Measurements from ENCODE around the gene CD59. TPM values are rescaled to one million over a fixed set of nuclear protein-coding genes. Genes with fewer than 3 reads are reported as not detected.

The CD59 gene
- polyA plus RNA-seq, 3 donors: 3.7 to 34.9 (median 21.1) TPM

DNA sequence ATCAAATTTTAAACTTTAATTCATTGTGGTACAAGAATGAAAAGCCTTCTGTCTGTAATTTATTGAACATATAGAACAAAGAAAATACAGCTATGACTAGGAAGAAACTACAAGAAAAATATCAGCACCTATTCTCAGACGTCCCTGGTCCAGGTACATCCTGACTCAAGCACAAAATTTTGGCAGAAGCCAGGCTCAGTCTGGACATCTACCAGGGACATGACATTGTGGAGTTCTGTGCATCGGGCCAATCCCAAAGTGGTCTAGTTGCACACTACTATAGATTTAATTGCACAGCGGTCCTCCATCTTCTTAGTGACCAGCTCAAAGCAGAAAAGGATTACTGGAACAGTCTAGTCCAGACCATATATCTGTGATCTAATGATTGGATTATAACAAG lies 15.7 kb upstream of the CD59 start:
- Histone ChIP-seq H4K20me1 (ENCODE audit: insufficient read depth, low read length) (no peaks in the 10 kb centered on the region), H3K4me3 (replicated peaks in 1 of 3; ENCODE audit: low read depth in 2 of 3, low read length in 3 of 3) (no peak overlapping the region), H3K27me3 (ENCODE audit: control insufficient read depth in 2 of 2, insufficient read depth in 2 of 2, low read length in 2 of 2) (no peaks in the 10 kb centered on the region), H3K4me2 (replicated peaks; ENCODE audit: extremely low read depth, low read length, poor library complexity, severe bottlenecking) (no peak overlapping the region), H3K9me3 (replicated peaks in 1 of 2; ENCODE audit: control insufficient read depth in 1 of 2, insufficient read depth in 1 of 2, low read length in 2 of 2) (no peaks in the 10 kb centered on the region), H2AFZ (ENCODE audit: insufficient read depth, low read depth, low read length, poor library complexity, severe bottlenecking) (no peak overlapping the region), H3K79me2 (ENCODE audit: insufficient read depth, low read length) (no peaks in the 10 kb centered on the region), H3K4me1 (ENCODE audit: control insufficient read depth in 1 of 2, insufficient read depth in 2 of 2, low read length in 2 of 2) (no peaks in the 10 kb centered on the region), H3K36me3 (replicated peaks in 1 of 2; ENCODE audit: control insufficient read depth in 1 of 2, insufficient read depth in 2 of 2, low read length in 2 of 2) (peaks cover 94 to 97% of the 10 kb centered on the region in 2 donors), H3K9ac (ENCODE audit: insufficient read depth, low read length, poor library complexity, severe bottlenecking) (no peak overlapping the region), H3K27ac (ENCODE audit: low read depth in 1 of 2, low read length in 2 of 2) (no peak overlapping the region)
- DNase-seq: no peak
- Mint-ChIP-seq H3K36me3 (peaks cover 78 to 85% of the 10 kb centered on the region in 2 donors), H3K9me3 (no peaks in the 10 kb centered on the region), H3K27me3 (ENCODE audit: low read depth in 3 of 3) (no peaks in the 10 kb centered on the region), H3K4me3 (no peak overlapping the region), H3K4me1 (no peaks in the 10 kb centered on the region), H3K27ac (no peak overlapping the region)
- intact Hi-C loops (cut with micrococcal nuclease): no loop called here
- TF ChIP-seq, protein P1, sequence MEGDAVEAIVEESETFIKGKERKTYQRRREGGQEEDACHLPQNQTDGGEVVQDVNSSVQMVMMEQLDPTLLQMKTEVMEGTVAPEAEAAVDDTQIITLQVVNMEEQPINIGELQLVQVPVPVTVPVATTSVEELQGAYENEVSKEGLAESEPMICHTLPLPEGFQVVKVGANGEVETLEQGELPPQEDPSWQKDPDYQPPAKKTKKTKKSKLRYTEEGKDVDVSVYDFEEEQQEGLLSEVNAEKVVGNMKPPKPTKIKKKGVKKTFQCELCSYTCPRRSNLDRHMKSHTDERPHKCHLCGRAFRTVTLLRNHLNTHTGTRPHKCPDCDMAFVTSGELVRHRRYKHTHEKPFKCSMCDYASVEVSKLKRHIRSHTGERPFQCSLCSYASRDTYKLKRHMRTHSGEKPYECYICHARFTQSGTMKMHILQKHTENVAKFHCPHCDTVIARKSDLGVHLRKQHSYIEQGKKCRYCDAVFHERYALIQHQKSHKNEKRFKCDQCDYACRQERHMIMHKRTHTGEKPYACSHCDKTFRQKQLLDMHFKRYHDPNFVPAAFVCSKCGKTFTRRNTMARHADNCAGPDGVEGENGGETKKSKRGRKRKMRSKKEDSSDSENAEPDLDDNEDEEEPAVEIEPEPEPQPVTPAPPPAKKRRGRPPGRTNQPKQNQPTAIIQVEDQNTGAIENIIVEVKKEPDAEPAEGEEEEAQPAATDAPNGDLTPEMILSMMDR (IDR thresholded peaks at IDR 0.05): no peak
- 100% methylated on average over 1 of the region's 3 CpGs for WGBS (ENCODE audit: insufficient coverage)

GRCh38 chr11:33747979-33748378 lies 11.8 kb upstream of the CD59 start:
- no peak overlapping the region for H3K9ac ChIP-seq (ENCODE audit: insufficient read depth, low read length, poor library complexity, severe bottlenecking)
- no peaks in the 10 kb centered on the region for H3K27me3 ChIP-seq (ENCODE audit: control insufficient read depth in 2 of 2, insufficient read depth in 2 of 2, low read length in 2 of 2)
- H2AFZ ChIP-seq (ENCODE audit: insufficient read depth, low read depth, low read length, poor library complexity, severe bottlenecking): no peak overlapping the region
- no peaks in the 10 kb centered on the region for H3K9me3 Mint-ChIP-seq
- H3K27ac ChIP-seq (ENCODE audit: low read depth in 1 of 2, low read length in 2 of 2): no peak overlapping the region
- H3K4me2 ChIP-seq (replicated peaks; ENCODE audit: extremely low read depth, low read length, poor library complexity, severe bottlenecking): no peak overlapping the region
- H3K27me3 Mint-ChIP-seq (ENCODE audit: low read depth in 3 of 3): no peaks in the 10 kb centered on the region
- H3K36me3 ChIP-seq (replicated peaks in 1 of 2; ENCODE audit: control insufficient read depth in 1 of 2, insufficient read depth in 2 of 2, low read length in 2 of 2): peaks cover 78 to 93% of the 10 kb centered on the region in 2 donors
- DNase-seq: no peak
- no peak overlapping the region for H3K4me3 Mint-ChIP-seq
- H4K20me1 ChIP-seq (ENCODE audit: insufficient read depth, low read length): no peaks in the 10 kb centered on the region
- H3K79me2 ChIP-seq (ENCODE audit: insufficient read depth, low read length): no peaks in the 10 kb centered on the region
- no peaks in the 10 kb centered on the region for H3K4me1 Mint-ChIP-seq
- TF ChIP-seq, protein P1 (IDR thresholded peaks at IDR 0.05): no peak
- no CpG with 5 or more reads among the region's 2 CpGs for WGBS (ENCODE audit: insufficient coverage)
- no peak overlapping the region for H3K4me3 ChIP-seq (replicated peaks in 1 of 3; ENCODE audit: low read depth in 2 of 3, low read length in 3 of 3)
- no peak overlapping the region for H3K27ac Mint-ChIP-seq
- intact Hi-C loops (cut with micrococcal nuclease): loop anchor here in 1 of 2 donors (10.0 kb wide), 1 partner anchor 203 kb away; no protein-coding TSS in a partner anchor
- peaks cover 81 to 85% of the 10 kb centered on the region in 2 donors for H3K36me3 Mint-ChIP-seq
- no peaks in the 10 kb centered on the region for H3K4me1 ChIP-seq (ENCODE audit: control insufficient read depth in 1 of 2, insufficient read depth in 2 of 2, low read length in 2 of 2)
- H3K9me3 ChIP-seq (replicated peaks in 1 of 2; ENCODE audit: control insufficient read depth in 1 of 2, insufficient read depth in 1 of 2, low read length in 2 of 2): no peaks in the 10 kb centered on the region

Data from CD14-positive monocyte (primary cell).